Tibial nerve (tissue), 4 donors: ENCODE measurements around the gene NTRK3. TPM values are rescaled to one million over a fixed set of nuclear protein-coding genes. Genes with fewer than 3 reads are reported as not detected.

Experiments
- DNase-seq, 2 donors: peaks; one replicate each; pipeline ENCODE4 v3.0.0-alpha.2; 2019; ENCODE audit warnings: low spot score in 2 of 2
- H3K27ac ChIP-seq, 4 donors: fragments of 200-600 bp; sonication (generic) in 3 of 4; one replicate each; pipeline ENCODE4 v1.5.1; 2017 to 2019; ENCODE audit warnings: mild to moderate bottlenecking in 1 of 4
- H3K27me3 ChIP-seq, 2 donors: fragments of 200-600 bp; sonication (generic) in 1 of 2; one replicate each; pipeline versions ENCODE4 v1.5.1 to v1.6.0; 2017 to 2019
- H3K36me3 ChIP-seq, 3 donors: fragments of 200-600 bp; sonication (generic); one replicate each; pipeline ENCODE4 v1.5.1; 2018 to 2019
- H3K4me1 ChIP-seq, 4 donors: fragments of 200-600 bp; sonication (generic) in 3 of 4; one replicate each; pipeline ENCODE4 v1.5.1; 2017 to 2019
- H3K4me3 ChIP-seq, 4 donors: fragments of 200-600 bp; sonication (generic) in 3 of 4; one replicate each; pipeline ENCODE4 v1.5.1; 2017 to 2019; ENCODE audit warnings: mild to moderate bottlenecking in 1 of 4, moderate library complexity in 1 of 4
- H3K9me3 ChIP-seq, 4 donors: fragments of 200-600 bp; sonication (generic) in 3 of 4; one replicate each; pipeline ENCODE4 v1.5.1; 2017 to 2019
- CTCF ChIP-seq, 5 experiments: fragments of 200-600 bp in 3 of 5; fragments of 450-650 bp in 2 of 5; sonication (generic) in 3 of 5; IDR thresholded peaks; one replicate each; pipeline ENCODE4 v1.5.1; 2016 to 2019; ENCODE audit warnings: antibody characterized with exemption in 5 of 5, mild to moderate bottlenecking in 3 of 5, moderate library complexity in 2 of 5
- EP300 ChIP-seq, 2 donors: sonication (generic); formaldehyde crosslinking; IDR thresholded peaks; one replicate each; pipeline ENCODE4 v1.6.1; 2017; ENCODE audit warnings: antibody characterized with exemption in 2 of 2, mild to moderate bottlenecking in 1 of 2
- POLR2A ChIP-seq, 2 donors: fragments of 450-650 bp; IDR thresholded peaks; one replicate each; pipeline ENCODE4 v1.6.1; 2017; ENCODE audit warnings: antibody characterized with exemption in 2 of 2, mild to moderate bottlenecking in 2 of 2, moderate library complexity in 2 of 2
- WGBS, 2 donors: methylation state at CpG; one replicate each; pipeline ENCODE4 v1.1.5; 2018; 5-methylcytosine and 5-hydroxymethylcytosine counted together
- total RNA-seq, 4 donors: library from RNA; depleted of rRNA; stranded (reverse); fragments of >200 nt; gene quantifications; one replicate each; pipeline ENCODE4 v1.1.0, GENCODE V29; 2016

Gene NTRK3
- total RNA-seq, 4 donors from 2014 or later: 53.4 to 85.9 (median 83.6) TPM

GRCh38 chr15:88022716-88023115 lies 233.8 kb downstream of the NTRK3 start:
- Histone ChIP-seq H3K9me3 (peaks cover 0 to 3% (median 0%) of the 10 kb centered on the region in 4 donors), H3K36me3 (peaks cover 0 to 32% (median 0%) of the 10 kb centered on the region in 3 donors), H3K27ac (no peak overlapping the region), H3K4me1 (no peaks in the 10 kb centered on the region), H3K4me3 (no peak overlapping the region), H3K27me3 (no peaks in the 10 kb centered on the region)
- no peak for DNase-seq
- 61 to 80% methylated on average over 2 of the region's 2 CpGs for WGBS, 2 donors
- TF ChIP-seq CTCF (IDR thresholded peaks at IDR 0.05) (no peak), POLR2A (IDR thresholded peaks at IDR 0.05) (no peak), EP300 (IDR thresholded peaks at IDR 0.05) (no peak)

- Histone ChIP-seq H3K9me3 (peaks cover 0 to 3% (median 0%) of the 10 kb centered on the region in 4 donors), H3K36me3 (peaks cover 0 to 21% (median 0%) of the 10 kb centered on the region in 3 donors), H3K4me3 (no peak overlapping the region), H3K27me3 (no peaks in the 10 kb centered on the region), H3K4me1 (no peaks in the 10 kb centered on the region), H3K27ac (no peak overlapping the region)
- TF ChIP-seq EP300 (IDR thresholded peaks at IDR 0.05): no peak
- no peak for TF ChIP-seq CTCF (IDR thresholded peaks at IDR 0.05)
- no peak for TF ChIP-seq POLR2A (IDR thresholded peaks at IDR 0.05)
- WGBS, 2 donors: 76 to 90% methylated on average over 4 of the region's 4 CpGs
- DNase-seq: no peak
These were observed 234.9 kb downstream of the NTRK3 start for GRCh38 chr15:88021601-88022000.

GRCh38 chr15:88020806-88021205 lies 235.7 kb downstream of the NTRK3 start:
- no peaks in the 10 kb centered on the region for H3K27me3 ChIP-seq
- H3K4me1 ChIP-seq: no peaks in the 10 kb centered on the region
- no peak overlapping the region for H3K27ac ChIP-seq
- no peak for TF ChIP-seq CTCF (IDR thresholded peaks at IDR 0.05)
- TF ChIP-seq POLR2A (IDR thresholded peaks at IDR 0.05): no peak
- TF ChIP-seq EP300 (IDR thresholded peaks at IDR 0.05): no peak
- no peak for DNase-seq
- peaks cover 0 to 16% (median 0%) of the 10 kb centered on the region in 3 donors for H3K36me3 ChIP-seq
- H3K4me3 ChIP-seq: no peak overlapping the region
- H3K9me3 ChIP-seq: peaks cover 0 to 3% (median 0%) of the 10 kb centered on the region in 4 donors
- WGBS, 2 donors: 66 to 79% methylated on average over 3 of the region's 3 CpGs

GRCh38 chr15:88019656-88020055 lies 236.9 kb downstream of the NTRK3 start:
- Histone ChIP-seq H3K27ac (no peak overlapping the region), H3K4me3 (no peak overlapping the region), H3K9me3 (no peaks in the 10 kb centered on the region), H3K4me1 (no peaks in the 10 kb centered on the region), H3K27me3 (no peaks in the 10 kb centered on the region), H3K36me3 (peaks cover 0 to 5% (median 0%) of the 10 kb centered on the region in 3 donors)
- TF ChIP-seq POLR2A (IDR thresholded peaks at IDR 0.05) (no peak), EP300 (IDR thresholded peaks at IDR 0.05) (no peak), CTCF (IDR thresholded peaks at IDR 0.05) (no peak)
- 75 to 87% methylated on average over 2 of the region's 2 CpGs for WGBS, 2 donors
- no peak for DNase-seq

- Histone ChIP-seq H3K36me3 (peaks cover 0 to 5% (median 0%) of the 10 kb centered on the region in 3 donors), H3K27me3 (no peaks in the 10 kb centered on the region), H3K27ac (no peak overlapping the region), H3K4me3 (no peak overlapping the region), H3K9me3 (no peaks in the 10 kb centered on the region), H3K4me1 (no peaks in the 10 kb centered on the region)
- DNase-seq: no peak
- TF ChIP-seq CTCF (IDR thresholded peaks at IDR 0.05) (no peak), EP300 (IDR thresholded peaks at IDR 0.05) (peak in 1 of 2 donors; percentile 45)
- WGBS, 2 donors: 77% methylated on average over 1 of the region's 1 CpG
These were observed 237.5 kb downstream of the NTRK3 start for GRCh38 chr15:88018869-88019641.
